Activated gamma-delta T cell treated with anti-CD3 and anti-CD28 coated beads, Interleukin-2, amount 50 U/mL, for 16 hours (primary cell): ENCODE measurements around the gene CCDC63.
A peak's percentile ranks its signal among the peaks of the same experiment; 100 is the strongest.
"Not testable (repeated sequence)": the region's sequence is repeated elsewhere in the genome, so short reads cannot be mapped to it uniquely, and the experiment has no call there.

Experiments used
- DNase-seq: peaks from one replicate; pipeline ENCODE4 v3.0.0-alpha.2; 2020; ENCODE audit warnings: low read depth

The CCDC63 gene

GRCh38 chr12:110923192-110923591, 76.4 kb downstream of the CCDC63 start:
- no peak for DNase-seq

GRCh38 chr12:110923692-110924334, 77.0 kb downstream of the CCDC63 start:
- no peak for DNase-seq

GRCh38 chr12:110927546-110927945, 80.8 kb downstream of the CCDC63 start:
- DNase-seq, result no peak

DNA sequence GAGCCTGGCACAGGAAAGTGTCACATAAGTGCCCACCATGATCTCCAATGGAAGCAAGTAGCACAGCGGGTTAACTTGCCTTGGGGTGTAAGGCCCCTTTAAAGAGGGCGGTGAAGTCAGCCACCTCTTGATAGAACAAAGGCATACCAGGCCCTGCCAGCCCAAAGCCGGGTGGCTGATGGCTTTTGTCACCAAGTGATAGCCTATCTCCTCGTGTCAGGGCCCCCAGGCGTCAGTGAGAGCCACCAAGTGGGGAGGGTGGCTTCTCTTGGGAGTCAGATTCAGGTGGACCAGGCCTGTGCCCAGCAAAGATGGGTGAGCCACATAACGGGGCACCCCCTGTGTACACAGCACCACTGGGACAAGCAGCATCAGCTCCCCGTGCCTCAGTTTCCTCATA, 81.9 kb downstream of the CCDC63 start:
- DNase-seq, result no peak

DNA sequence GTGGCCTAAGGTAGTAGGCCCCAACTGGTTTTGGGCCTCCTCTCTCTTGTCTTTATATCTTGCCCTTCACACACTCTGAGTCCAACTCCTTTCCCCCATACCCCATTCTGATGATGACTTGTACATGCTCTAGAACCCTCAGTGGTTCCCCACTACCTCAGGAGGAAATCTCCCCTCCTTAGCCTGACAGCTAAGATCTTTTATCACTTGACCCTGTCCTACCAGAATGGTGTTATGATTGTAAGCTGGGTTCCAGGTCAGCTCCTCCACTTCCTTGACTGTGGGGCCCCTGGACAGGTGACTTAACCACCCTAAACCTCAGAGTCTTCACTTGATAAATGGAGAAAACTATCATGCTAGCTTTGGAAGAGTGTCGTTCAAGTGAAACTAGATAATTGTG, 83.0 kb downstream of the CCDC63 start:
- no peak for DNase-seq

- no peak for DNase-seq
Observed at GRCh38 chr12:110930348-110931314, 83.8 kb downstream of the CCDC63 start.

DNA sequence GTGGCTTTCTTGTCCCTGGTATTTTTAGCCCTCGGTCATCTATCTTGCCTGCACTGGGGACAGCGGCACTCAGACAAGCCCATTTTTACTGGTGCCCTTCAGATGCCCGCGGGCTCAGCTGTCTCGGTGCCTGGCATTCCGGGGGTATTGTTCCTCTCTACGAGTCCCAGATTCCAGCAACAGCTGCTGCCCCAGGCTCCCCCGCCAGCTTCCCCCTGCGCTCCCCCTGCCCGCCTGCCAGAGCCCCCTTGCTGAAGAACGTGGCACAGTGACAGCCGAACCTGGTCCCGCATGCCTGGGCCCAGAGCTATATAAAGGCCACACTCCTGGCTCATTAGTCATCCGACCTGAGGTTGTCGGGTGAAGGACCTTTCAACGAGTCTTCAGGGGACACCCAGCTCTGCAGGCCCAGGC, 84.5 kb downstream of the CCDC63 start:
- DNase-seq, result no peak

GRCh38 chr12:110932046-110932445, 85.3 kb downstream of the CCDC63 start:
- no peak for DNase-seq

- DNase-seq, result no peak
Observed at GRCh38 chr12:110933326-110933974, 86.7 kb downstream of the CCDC63 start.

DNA sequence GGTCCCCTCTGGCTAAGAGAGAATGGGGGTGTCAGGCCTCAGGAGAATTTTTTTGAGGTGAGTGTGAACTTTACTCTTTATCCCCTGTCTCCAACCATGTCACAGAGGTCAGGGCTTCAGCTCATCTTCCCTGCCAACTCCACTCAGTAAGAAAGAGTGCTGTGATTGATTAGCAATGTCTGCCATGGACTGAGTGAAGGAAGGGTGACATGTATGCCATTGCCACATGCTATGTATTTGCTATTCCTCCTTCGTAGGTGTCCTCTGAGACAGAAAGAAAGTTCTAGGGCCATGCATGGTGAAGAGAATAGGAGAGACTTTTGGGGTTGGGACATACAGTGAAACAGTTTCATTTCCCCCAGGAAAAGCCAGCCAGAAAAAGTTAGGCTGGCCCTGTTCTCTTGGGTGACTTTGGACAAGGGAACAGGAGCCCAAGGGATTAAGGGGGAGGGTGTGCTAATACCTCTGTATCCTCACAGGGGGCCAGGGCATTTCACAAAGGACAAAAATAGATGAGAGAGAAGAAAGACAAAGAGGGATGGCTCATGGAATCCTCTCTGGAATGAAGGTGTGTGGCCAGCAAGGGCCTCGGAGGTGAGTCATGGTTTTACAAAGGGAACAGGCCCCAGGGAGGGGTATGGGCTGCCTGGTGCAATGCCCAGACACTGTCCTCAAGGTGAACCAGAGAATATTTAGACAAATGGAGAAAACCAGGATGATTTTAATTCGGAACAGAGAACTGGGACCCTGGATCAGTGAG, 87.5 kb downstream of the CCDC63 start:
- DNase-seq, result no peak

DNA sequence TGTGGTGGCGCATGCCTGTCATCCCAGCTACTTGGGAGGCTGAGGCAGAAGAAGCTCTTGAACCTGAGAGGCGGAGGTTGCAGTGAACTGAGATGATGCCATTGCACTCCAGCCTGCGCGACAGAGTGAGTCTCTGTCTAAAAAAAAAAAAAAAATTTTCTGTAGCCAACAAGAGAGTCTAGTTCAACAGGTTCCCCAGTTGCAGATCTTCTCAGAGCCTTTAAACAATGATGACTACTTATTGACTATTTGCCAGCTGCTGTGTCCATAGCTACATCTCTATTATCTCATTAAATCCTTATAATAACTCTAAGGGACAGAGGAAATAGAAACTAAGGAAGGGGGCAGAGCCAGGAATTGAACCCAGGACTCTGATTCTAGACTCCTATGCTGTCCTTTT, 88.8 kb downstream of the CCDC63 start:
- DNase-seq, result no peak

DNA sequence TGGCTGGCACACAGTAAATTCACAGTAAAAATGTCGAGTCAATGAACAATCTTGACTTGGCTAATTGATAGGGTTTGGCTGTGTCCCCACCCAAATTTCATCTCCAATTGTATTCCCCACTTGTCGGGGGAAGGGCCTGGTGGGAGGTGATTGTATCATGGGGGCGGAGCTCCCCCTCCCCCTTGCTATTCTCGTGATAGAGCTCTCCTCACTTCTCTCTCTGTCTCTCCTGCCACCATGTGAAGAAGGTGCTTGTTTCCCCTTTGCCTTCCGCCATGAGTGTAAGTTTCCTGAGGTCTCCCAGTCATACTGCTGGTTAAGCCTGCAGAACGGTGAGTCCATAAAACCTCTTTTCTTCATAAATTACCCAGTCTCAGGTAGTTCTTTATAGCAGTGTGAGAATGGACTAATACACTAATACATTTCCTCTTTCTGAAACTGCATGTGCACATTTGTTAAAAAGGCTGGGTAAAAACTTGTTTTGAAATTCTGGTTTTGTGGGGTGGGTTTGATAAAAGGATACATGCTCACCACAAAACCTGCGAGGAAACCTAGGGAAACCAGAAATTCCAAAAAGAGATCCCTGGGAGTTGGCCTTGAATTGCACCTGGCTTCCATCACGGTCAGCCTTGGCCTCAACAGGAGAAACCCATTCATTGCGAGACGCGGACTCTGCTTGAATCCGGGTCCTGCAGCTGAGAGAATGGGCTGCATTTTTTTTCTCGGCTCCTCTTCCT, 89.7 kb downstream of the CCDC63 start:
- DNase-seq, result no peak

- peak; percentile 33 for DNase-seq
Observed at GRCh38 chr12:110937104-110937641, 90.4 kb downstream of the CCDC63 start.

DNA sequence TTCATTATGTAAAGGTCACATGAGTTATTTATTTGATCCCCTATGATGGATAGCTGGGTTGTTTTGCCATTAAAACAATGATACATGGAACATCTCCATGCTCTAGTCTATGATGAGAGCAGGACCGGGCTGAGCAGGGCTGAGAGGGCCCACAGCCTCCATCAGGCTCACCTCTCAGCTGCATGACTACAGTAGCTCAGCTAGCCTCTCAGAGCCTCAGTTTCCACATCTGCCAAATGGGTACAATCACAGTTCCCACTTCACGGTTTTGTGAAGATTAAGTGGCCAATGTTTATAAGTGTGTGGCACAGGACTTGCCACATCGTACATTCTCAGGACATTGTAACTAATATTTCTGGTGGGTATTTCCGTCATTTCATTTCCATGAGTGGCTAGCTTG, 93.5 kb downstream of the CCDC63 start:
- no peak for DNase-seq

GRCh38 chr12:110940933-110941332, 94.1 kb downstream of the CCDC63 start:
- no peak for DNase-seq

DNA sequence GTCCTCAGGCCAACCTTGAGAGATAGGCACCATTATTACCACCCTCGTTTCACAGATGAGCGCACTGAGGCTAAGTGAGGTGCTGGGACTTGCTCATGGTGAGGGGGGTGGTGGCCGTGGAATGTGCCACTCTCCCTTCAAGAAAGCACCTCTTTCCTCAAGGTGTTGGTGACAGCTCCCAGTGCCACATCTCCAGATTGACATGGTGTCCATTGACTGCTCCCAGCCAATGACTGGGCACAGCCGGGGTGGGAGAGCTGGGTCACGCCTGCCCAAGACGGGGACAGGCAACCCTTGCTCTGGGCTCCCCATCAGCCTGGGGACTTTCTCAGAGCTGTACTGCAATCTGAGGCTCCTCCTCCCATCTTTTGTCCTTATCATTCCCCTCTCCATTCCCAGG, 94.6 kb downstream of the CCDC63 start:
- no peak for DNase-seq

DNA sequence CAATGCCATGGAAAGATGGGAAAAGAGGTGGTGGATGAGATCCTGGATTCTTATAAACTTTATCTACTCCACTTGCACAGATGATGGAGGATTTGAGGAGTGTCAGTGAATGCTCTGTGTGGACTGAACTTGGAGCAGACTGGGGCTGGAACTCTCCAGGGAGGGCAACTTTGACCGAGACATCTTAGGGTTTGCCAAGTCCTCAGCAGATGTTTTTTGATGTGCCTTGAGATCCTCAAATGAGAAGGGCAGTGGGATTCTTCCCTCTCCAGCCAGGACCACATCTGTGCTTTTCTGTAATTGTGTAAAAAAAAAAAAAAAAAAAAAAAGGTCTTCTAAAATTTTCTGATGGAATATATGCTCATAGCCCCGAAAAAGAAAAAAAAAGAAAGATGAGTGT, 96.6 kb downstream of the CCDC63 start:
- no peak for DNase-seq

DNA sequence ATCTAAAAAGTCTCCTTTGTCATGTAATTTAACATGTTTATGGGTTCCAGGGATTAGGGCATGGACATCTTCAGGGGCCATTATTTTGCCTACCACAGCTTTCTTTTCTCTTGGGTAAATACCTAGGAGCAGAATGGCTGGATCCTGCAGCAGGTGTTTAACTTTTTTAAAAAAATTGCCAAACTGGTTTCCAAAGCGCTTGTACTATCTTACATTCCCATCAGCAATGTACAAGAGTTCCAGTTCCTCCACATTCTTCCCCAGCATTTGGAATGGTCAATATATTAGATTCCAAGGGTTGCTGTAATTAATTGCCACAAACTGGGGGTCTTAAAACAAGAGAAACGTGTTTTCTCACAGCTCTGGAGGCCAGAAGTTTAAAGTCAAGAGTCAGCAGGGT, 101.3 kb downstream of the CCDC63 start:
- no peak for DNase-seq

DNA sequence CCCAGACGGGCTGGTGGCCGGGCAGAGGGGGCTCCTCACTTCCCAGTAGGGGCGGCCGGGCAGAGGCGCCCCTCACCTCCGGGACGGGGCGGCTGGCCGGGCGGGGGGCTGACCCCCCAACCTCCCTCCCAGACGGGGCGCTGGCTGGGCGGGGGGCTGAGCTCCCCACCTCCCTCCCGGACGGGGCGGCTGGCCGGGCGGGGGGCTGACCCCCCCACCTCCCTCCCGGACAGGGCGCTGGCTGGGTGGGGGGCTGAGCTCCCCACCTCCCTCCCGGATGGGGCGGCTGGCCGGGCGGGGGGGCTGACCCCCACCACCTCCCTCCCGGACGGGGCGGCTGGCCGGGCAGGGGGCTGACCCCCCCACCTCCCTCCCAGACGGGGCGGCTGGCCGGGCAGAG, 103.7 kb downstream of the CCDC63 start:
- DNase-seq, result not testable (repeated sequence)

DNA sequence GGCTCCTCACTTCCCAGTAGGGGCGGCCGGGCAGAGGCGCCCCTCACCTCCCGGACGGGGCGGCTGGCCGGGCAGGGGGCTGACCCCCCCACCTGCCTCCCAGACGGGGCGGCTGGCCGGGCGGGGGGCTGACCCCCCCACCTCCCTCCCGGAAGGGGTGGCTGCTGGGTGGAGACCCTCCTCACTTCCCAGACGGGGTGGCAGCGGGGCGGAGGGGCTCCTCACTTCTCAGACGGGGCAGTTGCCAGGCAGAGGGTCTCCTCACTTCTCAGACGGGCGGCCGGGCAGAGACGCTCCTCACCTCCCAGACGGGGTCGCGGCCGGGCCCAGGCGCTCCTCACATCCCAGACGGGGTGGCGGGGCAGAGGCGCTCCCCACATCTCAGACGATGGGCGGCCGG, 104.1 kb downstream of the CCDC63 start:
- not testable (repeated sequence) for DNase-seq
